ENCODE results near the gene PPP1R13B.

PPP1R13B gene

DNA sequence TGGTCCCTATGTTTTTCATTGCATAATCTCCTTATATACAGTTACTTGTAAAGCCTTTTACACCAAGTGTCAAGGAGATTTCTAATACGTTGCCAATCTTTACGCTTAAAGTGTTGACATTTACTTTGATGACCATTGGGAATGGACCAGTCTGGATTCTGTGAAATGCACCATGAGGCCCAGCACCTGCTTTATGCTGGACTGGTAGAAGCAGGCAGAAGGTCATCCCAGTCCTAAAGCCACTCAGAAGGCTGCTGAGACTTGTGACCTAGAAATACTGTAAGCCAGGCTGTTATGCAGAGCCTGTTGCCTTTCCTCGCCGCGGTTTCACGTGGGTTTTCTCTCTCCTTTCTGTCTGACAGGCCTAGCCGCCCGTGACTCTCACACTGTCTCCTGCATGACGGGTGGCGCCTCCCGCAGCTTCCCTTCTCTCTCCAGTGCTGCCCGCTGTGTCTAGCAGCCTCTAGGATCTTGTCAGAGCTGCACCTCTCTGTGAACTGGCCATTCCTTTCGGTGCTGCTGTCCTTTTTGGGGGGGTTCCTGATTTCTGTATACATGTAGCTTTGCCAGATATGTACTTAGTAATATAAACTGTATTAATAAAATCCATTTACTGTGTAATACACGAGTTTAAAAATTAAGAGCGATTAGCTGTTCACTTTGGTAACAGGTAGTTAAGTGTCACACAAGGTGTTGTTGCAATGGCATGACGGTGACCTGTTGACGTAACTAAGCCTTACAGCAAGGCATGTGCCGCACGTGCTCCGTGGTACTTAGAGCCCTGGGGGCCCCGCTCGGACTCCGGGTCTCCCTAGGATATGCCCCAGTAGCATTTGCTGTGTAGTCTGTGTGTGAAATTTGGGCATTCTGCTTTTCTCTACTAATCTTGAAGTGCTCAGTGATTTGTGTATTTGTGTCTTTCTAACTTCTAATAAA is 161.8 kb downstream of the PPP1R13B start:
- no peak for DNase-seq (ENCODE audit: low read depth in 3 of 3)

DNA sequence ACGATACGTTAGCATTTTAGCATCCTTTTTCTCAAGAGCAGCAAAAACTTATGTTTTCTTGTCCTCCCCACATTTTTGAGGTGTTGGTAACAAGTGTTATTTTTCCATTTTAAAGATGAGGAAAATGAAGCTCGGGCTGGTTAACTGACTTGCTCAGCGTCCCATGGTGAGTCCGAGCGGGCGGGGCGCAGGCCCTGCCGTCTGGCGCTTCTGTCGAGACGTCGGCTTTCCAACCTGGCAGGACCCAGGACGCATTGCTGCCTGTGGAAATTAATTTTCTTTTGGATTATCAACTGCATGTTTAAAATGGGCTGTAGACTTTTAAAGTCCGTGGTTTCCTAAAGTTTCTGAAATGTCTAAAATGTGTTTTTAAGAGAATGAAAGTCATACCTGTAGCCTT is 162.5 kb downstream of the PPP1R13B start:
- no peak for DNase-seq (ENCODE audit: low read depth in 3 of 3)

DNA sequence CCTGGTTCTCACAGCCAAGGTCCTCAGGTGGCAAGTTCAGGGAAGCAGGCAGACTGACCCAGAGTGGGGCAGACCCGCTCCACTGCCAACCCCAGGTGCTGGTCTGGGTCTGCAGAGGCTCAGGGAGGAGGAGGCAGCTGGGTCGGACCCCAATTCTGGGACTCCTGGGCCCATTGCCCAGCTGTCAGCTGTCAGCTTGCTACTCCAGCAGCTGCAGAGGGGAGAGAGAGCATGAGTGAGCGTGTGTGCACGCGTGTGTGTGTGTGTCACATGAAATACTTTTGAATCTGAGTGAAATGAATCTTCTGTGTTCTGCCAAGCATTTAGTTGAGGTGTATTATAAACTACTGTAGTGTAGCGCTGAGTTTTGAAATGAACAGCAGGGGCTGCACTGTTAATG is 162.9 kb downstream of the PPP1R13B start:
- no peak for DNase-seq (ENCODE audit: low read depth in 3 of 3)
